ENCODE results near the gene SYNE1. TPM values are rescaled to one million over a fixed set of nuclear protein-coding genes. Genes with fewer than 3 reads are reported as not detected.

Gene SYNE1
- total RNA-seq, 1 experiment from 2014 or later: 14.2 TPM

DNA sequence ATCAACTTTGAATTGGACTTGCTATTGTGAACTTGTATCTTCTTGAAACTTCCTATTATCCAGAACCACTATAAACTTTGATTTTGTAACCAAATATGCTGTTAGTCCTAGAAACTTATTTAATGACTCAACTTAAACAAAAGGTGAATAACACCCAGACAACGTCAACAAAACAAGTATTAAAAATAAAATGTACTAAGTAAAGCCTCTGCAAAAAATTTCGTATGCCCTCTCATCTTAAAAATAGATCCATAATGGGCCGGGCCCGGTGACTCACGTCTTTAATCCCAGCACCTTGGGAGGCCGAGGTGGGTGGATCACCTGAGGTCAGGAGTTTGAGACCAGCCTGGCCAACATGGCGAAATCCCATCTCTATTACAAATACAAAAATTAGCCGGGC is 428.0 kb downstream of the SYNE1 start:
- in situ Hi-C loops (cut with HindIII; ENCODE audit: low pct_unique_long_range_greater_than_20kb, low sequenced_read_pairs): no loop called here
- DNase-seq (ENCODE audit: low read depth): no peak

GRCh38 chr6:152207915-152208714 is 429.0 kb downstream of the SYNE1 start:
- in situ Hi-C loops (cut with HindIII; ENCODE audit: low pct_unique_long_range_greater_than_20kb, low sequenced_read_pairs): no loop called here
- DNase-seq (ENCODE audit: low read depth): no peak

- in situ Hi-C loops (cut with HindIII; ENCODE audit: low pct_unique_long_range_greater_than_20kb, low sequenced_read_pairs): no loop called here
Observed at GRCh38 chr6:152206072-152206818, 430.9 kb downstream of the SYNE1 start.

DNA sequence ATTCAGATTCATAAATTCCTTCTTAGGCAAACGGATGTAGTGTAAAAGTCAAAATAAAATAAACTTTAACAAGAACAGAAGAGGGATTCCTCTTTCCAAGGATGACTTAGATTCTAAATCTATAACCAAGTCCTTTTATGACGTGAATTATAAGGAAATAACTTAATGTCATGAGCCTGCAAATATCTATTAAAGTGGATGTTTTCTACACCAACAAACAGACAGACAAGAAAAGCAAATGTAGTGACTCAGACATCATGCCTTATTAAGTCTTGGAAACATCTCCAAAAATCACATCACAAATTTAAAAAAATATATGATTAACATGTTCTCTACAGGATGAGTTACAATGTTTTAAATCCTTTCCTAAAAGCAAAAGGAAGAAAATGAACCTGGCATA is 432.6 kb downstream of the SYNE1 start:
- in situ Hi-C loops (cut with HindIII; ENCODE audit: low pct_unique_long_range_greater_than_20kb, low sequenced_read_pairs): no loop called here
- no peak for DNase-seq (ENCODE audit: low read depth)

More at GRCh38 chr6:152206072-152206818, 430.9 kb downstream of the SYNE1 start:
- DNase-seq (ENCODE audit: low read depth): no peak

GRCh38 chr6:152201120-152201519 is 436.0 kb downstream of the SYNE1 start:
- in situ Hi-C loops (cut with HindIII; ENCODE audit: low pct_unique_long_range_greater_than_20kb, low sequenced_read_pairs): no loop called here
- no peak for DNase-seq (ENCODE audit: low read depth)

DNA sequence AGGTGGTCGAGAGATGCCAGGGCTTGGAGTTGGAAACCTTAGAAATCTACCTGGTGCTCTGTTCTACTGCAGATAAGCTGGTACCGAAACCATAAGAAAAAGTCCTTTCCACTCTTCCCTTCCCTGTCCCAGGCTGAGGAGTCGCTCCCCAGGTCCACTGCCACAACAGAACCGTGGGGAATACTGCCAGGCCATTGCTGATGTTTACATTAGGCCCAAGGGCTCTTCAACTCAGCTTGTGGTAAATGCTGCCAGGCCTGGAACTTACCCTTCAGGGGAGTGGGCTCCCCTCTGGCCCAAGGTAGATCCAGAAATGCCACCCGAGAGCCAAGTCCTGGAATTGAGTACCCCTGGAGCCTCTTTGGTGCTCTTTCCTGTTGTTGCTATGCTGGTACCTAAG is 441.3 kb downstream of the SYNE1 start:
- in situ Hi-C loops (cut with HindIII; ENCODE audit: low pct_unique_long_range_greater_than_20kb, low sequenced_read_pairs): no loop called here

DNA sequence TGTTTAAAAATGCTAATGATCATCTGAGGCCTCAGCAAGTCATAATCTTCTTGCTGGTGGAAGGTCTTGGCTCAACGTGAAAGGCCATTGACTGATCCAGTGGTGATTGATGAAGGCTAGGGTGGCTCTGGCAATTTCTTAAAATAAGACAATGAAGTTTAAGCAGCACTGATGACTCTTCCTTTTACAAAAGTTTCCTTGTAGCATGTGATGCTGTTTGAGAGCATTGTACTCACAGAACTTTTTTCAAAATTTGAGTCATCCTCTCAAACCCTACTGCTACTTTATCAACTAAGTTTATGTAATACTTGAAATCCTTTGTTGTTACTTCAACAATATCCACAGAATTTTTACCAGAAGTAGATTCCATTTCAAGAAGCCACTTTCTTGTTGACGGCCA is 447.4 kb downstream of the SYNE1 start:
- in situ Hi-C loops (cut with HindIII; ENCODE audit: low pct_unique_long_range_greater_than_20kb, low sequenced_read_pairs): no loop called here

More for the DNA sequence above, 441.3 kb downstream of the SYNE1 start:
- no peak for DNase-seq (ENCODE audit: low read depth)

DNA sequence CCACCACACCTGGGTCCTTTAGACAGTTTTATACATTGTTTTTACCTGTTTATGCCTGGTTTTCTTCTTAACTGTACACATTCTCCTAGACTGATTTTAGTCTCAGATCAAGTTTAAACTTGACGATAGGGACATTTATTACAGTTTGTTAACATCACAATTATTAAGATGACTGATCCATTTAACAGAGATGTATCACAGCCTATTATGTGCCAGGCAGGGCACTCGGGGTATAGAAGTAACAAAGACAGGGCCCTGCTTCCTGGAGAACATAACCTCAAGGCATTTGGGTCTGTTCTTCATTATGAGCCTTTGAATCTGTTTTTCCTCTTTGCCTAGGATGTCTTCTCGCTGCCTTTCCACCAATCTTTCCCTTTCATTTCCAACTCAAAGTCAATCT is 449.2 kb downstream of the SYNE1 start:
- in situ Hi-C loops (cut with HindIII; ENCODE audit: low pct_unique_long_range_greater_than_20kb, low sequenced_read_pairs): no loop called here
- DNase-seq (ENCODE audit: low read depth): no peak

More for the DNA sequence above, 447.4 kb downstream of the SYNE1 start:
- DNase-seq (ENCODE audit: low read depth): no peak

- in situ Hi-C loops (cut with HindIII; ENCODE audit: low pct_unique_long_range_greater_than_20kb, low sequenced_read_pairs): no loop called here
- no peak for DNase-seq (ENCODE audit: low read depth)
Observed at GRCh38 chr6:152186840-152187239, 450.3 kb downstream of the SYNE1 start.

GRCh38 chr6:152184917-152185574 is 452.1 kb downstream of the SYNE1 start:
- in situ Hi-C loops (cut with HindIII; ENCODE audit: low pct_unique_long_range_greater_than_20kb, low sequenced_read_pairs): no loop called here

GRCh38 chr6:152184573-152184916 is 452.6 kb downstream of the SYNE1 start:
- in situ Hi-C loops (cut with HindIII; ENCODE audit: low pct_unique_long_range_greater_than_20kb, low sequenced_read_pairs): no loop called here
- no peak for DNase-seq (ENCODE audit: low read depth)

More at GRCh38 chr6:152184917-152185574, 452.1 kb downstream of the SYNE1 start:
- DNase-seq (ENCODE audit: low read depth): no peak

DNA sequence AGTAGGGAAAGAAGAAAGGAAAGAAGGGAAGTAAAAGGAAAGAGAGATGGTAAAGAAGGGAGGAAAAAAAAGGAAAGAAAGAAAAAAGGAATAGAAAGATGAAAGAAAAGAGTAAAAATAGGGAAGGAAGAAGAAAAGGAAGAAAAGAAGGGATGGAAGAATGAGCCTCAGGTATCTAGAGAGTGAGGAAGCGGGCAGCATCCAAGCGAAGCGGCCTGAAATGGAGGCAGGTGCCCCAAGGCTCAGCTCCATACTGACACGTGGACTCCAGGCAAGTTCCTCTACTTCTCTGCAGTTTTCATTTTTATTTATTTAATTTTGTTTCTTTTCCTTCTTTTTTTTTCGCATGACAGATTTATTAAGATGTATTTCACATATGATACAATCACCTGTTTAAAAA is 456.6 kb downstream of the SYNE1 start:
- in situ Hi-C loops (cut with HindIII; ENCODE audit: low pct_unique_long_range_greater_than_20kb, low sequenced_read_pairs): no loop called here
- no peak for DNase-seq (ENCODE audit: low read depth)

DNA sequence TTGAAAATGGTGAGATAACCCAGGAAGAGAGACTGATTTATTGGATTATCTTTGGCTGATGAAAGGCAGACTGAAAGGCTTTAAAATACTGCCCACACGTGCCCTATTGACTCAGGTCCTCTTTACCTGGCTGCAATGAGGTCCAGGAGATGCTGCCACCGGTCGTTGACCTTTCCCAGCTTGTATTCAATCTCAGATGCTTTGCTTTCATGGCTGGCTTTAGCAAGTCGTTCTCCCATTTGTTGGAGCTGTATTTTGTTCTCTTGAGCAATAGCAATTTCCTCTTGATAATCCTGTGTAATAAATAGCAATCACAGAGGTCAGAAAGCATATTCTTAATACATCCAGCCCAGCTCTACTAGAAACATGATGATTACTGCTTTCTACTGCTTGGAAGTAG is 460.9 kb downstream of the SYNE1 start:
- DNase-seq (ENCODE audit: low read depth): no peak

DNA sequence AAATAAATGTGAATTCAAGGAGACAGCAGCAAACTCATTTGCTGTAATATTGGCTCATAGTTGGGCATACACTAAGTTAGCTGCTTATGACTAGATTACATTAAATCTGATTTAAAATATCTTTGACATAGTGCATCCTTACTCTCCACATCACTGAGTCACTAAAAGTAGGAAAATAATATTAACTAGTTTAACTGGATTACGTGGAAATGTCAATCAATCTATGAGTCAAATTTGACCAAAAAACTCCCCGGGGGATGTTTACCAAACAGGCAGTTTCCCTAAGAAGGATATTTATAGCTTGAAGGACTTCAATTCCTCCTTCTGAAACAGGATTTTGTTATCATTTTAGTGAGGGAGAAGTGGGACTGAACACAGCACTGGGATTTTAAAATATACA is 463.2 kb downstream of the SYNE1 start:
- in situ Hi-C loops (cut with HindIII; ENCODE audit: low pct_unique_long_range_greater_than_20kb, low sequenced_read_pairs): no loop called here
- DNase-seq (ENCODE audit: low read depth): no peak

More for the DNA sequence above, 460.9 kb downstream of the SYNE1 start:
- in situ Hi-C loops (cut with HindIII; ENCODE audit: low pct_unique_long_range_greater_than_20kb, low sequenced_read_pairs): no loop called here

DNA sequence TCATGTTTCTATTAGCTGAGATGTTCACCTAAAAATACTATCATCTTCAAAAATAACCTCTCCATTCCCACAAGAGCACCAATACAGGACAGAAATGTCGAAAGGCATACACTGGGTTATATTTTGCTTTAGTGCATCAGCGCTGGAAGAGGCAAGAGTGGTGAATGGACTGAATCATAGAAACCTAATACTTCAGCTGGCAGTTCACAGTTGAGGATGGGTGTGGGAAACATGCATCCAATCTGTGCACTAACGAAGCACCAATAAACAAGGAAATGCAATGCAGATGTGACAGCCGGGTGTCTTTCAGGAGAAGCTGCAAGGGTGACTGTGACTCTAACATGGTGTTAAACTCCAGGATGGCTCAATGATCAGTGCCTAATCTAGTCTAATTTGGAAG is 463.8 kb downstream of the SYNE1 start:
- no peak for DNase-seq (ENCODE audit: low read depth)
- in situ Hi-C loops (cut with HindIII; ENCODE audit: low pct_unique_long_range_greater_than_20kb, low sequenced_read_pairs): no loop called here

GRCh38 chr6:152170702-152171667 is 466.2 kb downstream of the SYNE1 start:
- peak; percentile 38 for DNase-seq (ENCODE audit: low read depth)
- in situ Hi-C loops (cut with HindIII; ENCODE audit: low pct_unique_long_range_greater_than_20kb, low sequenced_read_pairs): no loop called here

- no peak for DNase-seq (ENCODE audit: low read depth)
- in situ Hi-C loops (cut with HindIII; ENCODE audit: low pct_unique_long_range_greater_than_20kb, low sequenced_read_pairs): no loop called here
Observed at GRCh38 chr6:152170313-152170701, 466.9 kb downstream of the SYNE1 start.

Data from Caki2 (cell line).